Measurements from ENCODE around the gene WDFY4. TPM values are rescaled to one million over a fixed set of nuclear protein-coding genes. Genes with fewer than 3 reads are reported as not detected.

WDFY4 gene
- total and polyA plus RNA-seq, 2 of the 13 experiments (the other 11 are each of a cell fraction or from before 2014, with no cell fraction given): not detected

DNA sequence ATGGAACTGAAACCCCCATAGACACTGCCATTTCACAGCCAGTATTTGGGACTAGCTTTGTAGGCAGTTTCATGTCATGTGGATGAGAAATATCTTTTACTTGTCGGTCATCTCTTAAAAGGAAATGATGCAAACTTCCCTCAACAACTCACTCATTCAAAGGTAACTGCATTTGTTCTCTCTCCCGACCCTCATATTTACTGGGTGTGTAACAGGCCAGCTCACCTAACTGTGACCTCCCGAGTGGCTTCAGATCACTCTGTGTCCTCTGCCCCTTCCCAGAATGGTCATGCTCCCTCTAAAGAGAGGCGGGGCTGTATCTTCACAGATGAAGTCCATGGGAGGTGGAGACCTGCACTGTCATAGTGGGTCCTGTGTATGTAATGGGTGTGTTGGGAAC lies 240.3 kb downstream of the WDFY4 start:
- no peak overlapping the region for H2AFZ ChIP-seq (ENCODE audit: low read length)
- H3K36me3 ChIP-seq (replicated peaks in 1 of 2; ENCODE audit: control insufficient read depth in 1 of 2, insufficient read depth in 2 of 2, low read length in 2 of 2): no peaks in the 10 kb centered on the region
- no TSS peak for BruUV-seq (replicated peaks)
- H3K9me3 ChIP-seq (ENCODE audit: low read length): no peaks in the 10 kb centered on the region
- no peaks in the 10 kb centered on the region for H4K20me1 ChIP-seq (ENCODE audit: insufficient read depth, low read length)
- no peaks in the 10 kb centered on the region for H3K4me1 ChIP-seq (ENCODE audit: insufficient read depth, low read length)
- in situ Hi-C loops (cut with HindIII; ENCODE audit: extremely low pct_ligation_motif_present, low pct_unique_long_range_greater_than_20kb) (no loop called here), intact Hi-C loops (cut with micrococcal nuclease; ENCODE audit: unreplicated experiment) (no loop called here)
- no peak for TF ChIP-seq FOXO1 (CRISPR knock-in tag; IDR thresholded peaks at IDR 0.05)
- TF ChIP-seq HNRNPL (IDR thresholded peaks at IDR 0.05; ENCODE audit: low read depth, low read length): no peak
- TF ChIP-seq, protein P1, sequence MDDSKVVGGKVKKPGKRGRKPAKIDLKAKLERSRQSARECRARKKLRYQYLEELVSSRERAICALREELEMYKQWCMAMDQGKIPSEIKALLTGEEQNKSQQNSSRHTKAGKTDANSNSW (CRISPR knock-in tag; IDR thresholded peaks at IDR 0.05; ENCODE audit: borderline replicate concordance): no peak
- no peak for TF ChIP-seq MAF1 (CRISPR knock-in tag; IDR thresholded peaks at IDR 0.05; ENCODE audit: borderline replicate concordance)
- TF ChIP-seq NFE2 (CRISPR knock-in tag; IDR thresholded peaks at IDR 0.05): no peak
- no peak for TF ChIP-seq TFAP4 (IDR thresholded peaks at IDR 0.05; ENCODE audit: borderline replicate concordance, low read depth)
- no peak for TF ChIP-seq NRL (CRISPR knock-in tag; IDR thresholded peaks at IDR 0.05; ENCODE audit: borderline replicate concordance)
- TF ChIP-seq ZNF350 (CRISPR knock-in tag; IDR thresholded peaks at IDR 0.05; ENCODE audit: borderline replicate concordance, low read depth): no peak
- TF ChIP-seq TCF7L2 (IDR thresholded peaks at IDR 0.05; ENCODE audit: low read depth, low read length): no peak
- TF ChIP-seq ZNF720 (CRISPR knock-in tag; IDR thresholded peaks at IDR 0.05): no peak
- H3K27me3 ChIP-seq (ENCODE audit: control insufficient read depth in 1 of 2, insufficient read depth in 2 of 2, low read length in 2 of 2): 0 out of 5 replicates have a peak, but pooled peaks cover 0 to 3% of the 10 kb centered on the region in 2 experiments
- ATAC-seq: no peak
- ChIA-PET POLR2A (no interaction called here), CTCF (ENCODE audit: low intra/inter-chr PET ratio, low total read pairs) (no interaction called here)
- 0% methylated on average over 4 of the region's 4 CpGs for WGBS (ENCODE audit: low lambda C conversion rate)
- no peak for FAIRE-seq
- H3K4me2 ChIP-seq (ENCODE audit: low read depth, low read length): no peak overlapping the region
- H3K9ac ChIP-seq (ENCODE audit: insufficient read depth, low read depth, low read length): no peak overlapping the region
- H3K4me3 ChIP-seq (replicated peaks in 1 of 3; ENCODE audit: insufficient read depth in 1 of 3, low read depth in 2 of 3, low read length in 3 of 3): no peak overlapping the region
- no peak for DNase-seq (ENCODE audit: low spot score)
- no peaks in the 10 kb centered on the region for H3K79me2 ChIP-seq (ENCODE audit: insufficient read depth, low read length)
- no peak overlapping the region for H3K27ac ChIP-seq (ENCODE audit: extremely low read length, insufficient read depth, low read length)

All from HepG2 (cell line).